K562 (cell line): ENCODE data around the gene ZCCHC8. TPM values are rescaled to one million over a fixed set of nuclear protein-coding genes. Genes with fewer than 3 reads are reported as not detected.

ENCODE experiments used
- ATF2 ChIP-seq: sonication (generic); formaldehyde crosslinking; IDR thresholded peaks from 2 replicates; pipeline ENCODE4 v1.8.1; 2022; ENCODE audit warnings: missing genetic modification reagents
- CBX3 ChIP-seq, 2 experiments: IDR thresholded peaks; 1 replicate in 1 of 2; 2 replicates in 1 of 2; pipeline ENCODE4 v1.6.1; 2012; ENCODE audit warnings: inconsistent platforms in 2 of 2, low read length in 2 of 2, borderline replicate concordance in 1 of 2, control low read depth in 1 of 2
- CGGBP1 ChIP-seq: fragments of 250-450 bp; sonication (Bioruptor Pico); IDR thresholded peaks from 2 replicates; pipeline ENCODE4 v1.9.0; 2021; ENCODE audit warnings: mild to moderate bottlenecking
- FUS ChIP-seq: fragments of 200-400 bp; formaldehyde crosslinking; optimal IDR thresholded peaks from 2 replicates; pipeline ENCODE3; 2017; ENCODE audit warnings: low read depth, low read length
- HDAC6 ChIP-seq: IDR thresholded peaks from 2 replicates; pipeline ENCODE4 v1.6.1; 2012; ENCODE audit warnings: low read depth, mild to moderate bottlenecking, control low read depth, inconsistent platforms, low read length, moderate library complexity
- HMG20B ChIP-seq: fragments of 250-450 bp; sonication (Bioruptor Pico); IDR thresholded peaks from 2 replicates; pipeline ENCODE4 v1.5.0; 2021; ENCODE audit warnings: mild to moderate bottlenecking
- KAT2B ChIP-seq: IDR thresholded peaks from one replicate; pipeline ENCODE4 v1.6.1; 2012; ENCODE audit warnings: low read depth, mild to moderate bottlenecking, control low read depth, inconsistent platforms, low read length, moderate library complexity
- LARP7 ChIP-seq: fragments of 450-650 bp; IDR thresholded peaks from 2 replicates; pipeline ENCODE4 v1.6.1; 2016
- MNT ChIP-seq, 2 experiments: fragments of 450-650 bp; conservative IDR thresholded peaks; 2 replicates each; pipeline ENCODE4 v1.6.1; 2017; ENCODE audit warnings: mild to moderate bottlenecking in 2 of 2, moderate library complexity in 2 of 2
- NFE2L1 ChIP-seq: fragments of 450-650 bp; IDR thresholded peaks from 2 replicates; pipeline ENCODE4 v1.6.1; 2016; ENCODE audit warnings: missing genetic modification characterization, low read depth, mild to moderate bottlenecking, missing compliant biosample characterization, moderate library complexity, borderline replicate concordance
- NR2C1 ChIP-seq, 2 experiments: fragments of 450-650 bp; IDR thresholded peaks; 2 replicates each; pipeline ENCODE4 v1.6.1; 2017; ENCODE audit warnings: mild to moderate bottlenecking in 2 of 2, antibody characterized with exemption in 1 of 2, inconsistent platforms in 1 of 2, missing compliant biosample characterization in 1 of 2, missing genetic modification characterization in 1 of 2
- NR2C2 ChIP-seq, 2 experiments: fragments of 200-800 bp in 1 of 2; sonication (Bioruptor generic) in 1 of 2; sonication (generic) in 1 of 2; formaldehyde crosslinking in 1 of 2; IDR thresholded peaks; 2 replicates each; pipeline versions ENCODE4 v1.6.1 to v1.8.0; 2016 to 2022; ENCODE audit warnings: mild to moderate bottlenecking in 1 of 2, missing compliant biosample characterization in 1 of 2, missing genetic modification characterization in 1 of 2, missing genetic modification reagents in 1 of 2
- NR3C1 ChIP-seq: sonication (generic); formaldehyde crosslinking; IDR thresholded peaks from 2 replicates; pipeline ENCODE4 v1.8.1; 2022; ENCODE audit warnings: missing genetic modification reagents
- RCOR1 ChIP-seq, 2 experiments: IDR thresholded peaks; 2 replicates each; pipeline ENCODE4 v1.6.1; 2012; ENCODE audit warnings: low read depth in 2 of 2, low read length in 2 of 2, borderline replicate concordance in 1 of 2, improper control_type of control experiment in 1 of 2
- SMARCA4 ChIP-seq: fragments of 450-650 bp; IDR thresholded peaks from 2 replicates; pipeline ENCODE4 v1.6.1; 2016
- SMARCB1 ChIP-seq: IDR thresholded peaks from 2 replicates; pipeline ENCODE4 v1.6.1; 2011; ENCODE audit warnings: improper control_type of control experiment, low read depth; ENCODE audit not compliant: insufficient read length
- SP1 ChIP-seq: sonication (generic); formaldehyde crosslinking; IDR thresholded peaks from 2 replicates; pipeline ENCODE4 v1.8.1; 2022; ENCODE audit warnings: mild to moderate bottlenecking, missing genetic modification reagents
- SP2 ChIP-seq: IDR thresholded peaks from 2 replicates; pipeline ENCODE4 v1.6.1; 2011; ENCODE audit warnings: mild to moderate bottlenecking, low read depth, low read length, moderate library complexity; ENCODE audit not compliant: poor library complexity, severe bottlenecking; ENCODE audit errors: extremely low read depth
- SPI1 ChIP-seq: IDR thresholded peaks from 2 replicates; pipeline ENCODE4 v1.6.1; 2011; ENCODE audit warnings: low read depth, low read length, control low read depth, borderline replicate concordance
- SRSF3 ChIP-seq: fragments of 200-400 bp; formaldehyde crosslinking; IDR thresholded peaks from 2 replicates; pipeline ENCODE4 v1.6.1; 2016; ENCODE audit warnings: mild to moderate bottlenecking, low read length, moderate library complexity; ENCODE audit not compliant: insufficient read depth
- TAF1 ChIP-seq: IDR thresholded peaks from 2 replicates; pipeline ENCODE4 v1.6.1; 2011; ENCODE audit warnings: mild to moderate bottlenecking, low read length, moderate library complexity; ENCODE audit not compliant: insufficient read depth, control insufficient read depth, severe bottlenecking; ENCODE audit errors: extremely low read depth
- TSC22D4 ChIP-seq: fragments of 450-650 bp; IDR thresholded peaks from 2 replicates; pipeline ENCODE4 v1.6.1; 2016; ENCODE audit warnings: missing genetic modification characterization, missing biosample characterization, control low read depth
- ZBTB8A ChIP-seq: fragments of 450-650 bp; IDR thresholded peaks from 2 replicates; pipeline ENCODE4 v1.6.1; 2018; ENCODE audit warnings: mild to moderate bottlenecking, moderate library complexity; ENCODE audit not compliant: partially characterized antibody
- ZNF436 ChIP-seq: fragments of 250-450, 450-650 bp; sonication (Bioruptor Pico); formaldehyde crosslinking; IDR thresholded peaks from 2 replicates; pipeline ENCODE4 v1.7.0; 2020; ENCODE audit warnings: mild to moderate bottlenecking
- ZNF780A ChIP-seq: fragments of 250-450 bp; sonication (Bioruptor Pico); IDR thresholded peaks from 2 replicates; pipeline ENCODE4 v1.5.0; 2021; ENCODE audit warnings: mild to moderate bottlenecking
- polyA plus RNA-seq, 8 experiments: library from polyadenylated mRNA; depleted of rRNA in 4 of 8; stranded (reverse) in 5 of 8; unstranded in 3 of 8; fragments of >200 nt; fragmentation: Nextera tagmentation in 2 of 8; fragmentation: Illumina TruSeq in 1 of 8; extraction: Ambion mirVana in 2 of 8; extraction: Trizol in 1 of 8; gene quantifications; 2 replicates each; pipeline versions ENCODE4 v1.2.1 to v1.2.3, GENCODE V29; 2011 to 2014; ENCODE audit warnings: inconsistent platforms in 1 of 8, missing spikeins in 1 of 8
- total RNA-seq, 7 experiments: library from RNA; depleted of rRNA in 6 of 7; stranded (reverse); fragments of >200 nt in 6 of 7; fragmentation: Illumina TruSeq in 2 of 7; extraction: Trizol in 2 of 7; gene quantifications; 2 replicates each; pipeline versions ENCODE4 v1.2.1 to v1.2.3, GENCODE V29; 2011 to 2021; ENCODE audit warnings: low replicate concordance in 1 of 7

ZCCHC8 gene
- total and polyA plus RNA-seq, 9 of the 15 experiments (the other 6 are each of a cell fraction or from before 2014, with no cell fraction given) = 14.8 to 50.9 (median 34.1) TPM

GRCh38 chr12:122423258-122424165, 77.2 kb downstream of the ZCCHC8 start (continued):
- no peak for TF ChIP-seq SMARCB1
- no peak for TF ChIP-seq LARP7
- no peak for TF ChIP-seq ZNF436
- TF ChIP-seq SPI1 = peak; percentile 59
- no peak for TF ChIP-seq NR2C1 (IDR thresholded peaks at IDR 0.05)
- TF ChIP-seq NR2C1 (tag; IDR thresholded peaks at IDR 0.05) = peak; percentile 48; the same call in 1 of the 2 replicates
- TF ChIP-seq ZNF780A = no peak
- TF ChIP-seq SMARCA4 = 0 out of 2 replicates have a peak, but pooled peaks have one; percentile 5
- no peak for TF ChIP-seq KAT2B
- TF ChIP-seq NR3C1 (CRISPR knock-in tag) = no peak
- TF ChIP-seq CBX3 (IDR thresholded peaks at IDR 0.05; ENCODE audit: borderline replicate concordance in 1 of 2, low read length in 2 of 2) = no peak
- TF ChIP-seq CGGBP1 (CRISPR knock-in tag) = 0 out of 2 replicates have a peak, but pooled peaks have one; percentile 38
- no peak for TF ChIP-seq MNT (conservative IDR thresholded peaks at IDR 0.05)
- TF ChIP-seq HDAC6 = no peak
- TF ChIP-seq TSC22D4 (tag) = no peak
- no peak for TF ChIP-seq SP1 (CRISPR knock-in tag)
- no peak for TF ChIP-seq ATF2 (CRISPR knock-in tag)
- TF ChIP-seq FUS = no peak
- no peak for TF ChIP-seq NFE2L1 (tag)
- no peak for TF ChIP-seq RCOR1 (IDR thresholded peaks at IDR 0.05; ENCODE audit: borderline replicate concordance in 1 of 2, low read depth in 2 of 2, low read length in 2 of 2)
- no peak for TF ChIP-seq TAF1
- no peak for TF ChIP-seq HMG20B (CRISPR knock-in tag)
- no peak for TF ChIP-seq SRSF3
- no peak for TF ChIP-seq NR2C2 (CRISPR knock-in tag; IDR thresholded peaks at IDR 0.05)
- TF ChIP-seq NR2C2 (tag; IDR thresholded peaks at IDR 0.05) = peak; percentile 63
- no peak for TF ChIP-seq ZBTB8A
- no peak for TF ChIP-seq SP2
